HG03060 (cell line): Measurements from ENCODE around the gene FNDC3B.
"Not testable (repeated sequence)": the region's sequence is repeated elsewhere in the genome, so short reads cannot be mapped to it uniquely, and the experiment has no call there.

ENCODE experiments used
- ATAC-seq: cut with Tn5 transposase; IDR thresholded peaks from one replicate; pipeline ENCODE4 v1.9.1; 2021; ENCODE audit warnings: low read depth, moderate number of reproducible peaks; ENCODE audit not compliant: unreplicated experiment

The FNDC3B gene

DNA sequence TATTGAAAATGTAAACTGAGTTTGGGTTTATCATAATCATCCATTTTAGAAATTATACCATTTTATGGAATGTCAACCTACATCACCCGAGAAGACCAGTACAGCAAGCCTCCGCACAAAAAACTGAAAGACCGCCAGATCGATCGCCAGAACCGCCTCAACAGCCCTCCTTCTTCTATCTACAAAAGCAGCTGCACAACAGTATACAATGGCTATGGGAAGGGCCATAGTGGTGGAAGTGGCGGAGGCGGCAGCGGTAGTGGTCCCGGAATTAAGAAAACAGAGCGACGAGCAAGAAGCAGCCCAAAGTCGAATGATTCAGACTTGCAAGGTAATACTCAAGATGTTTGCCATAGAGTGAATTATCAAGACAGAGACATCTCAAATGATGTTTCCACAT, 211.8 kb downstream of the FNDC3B start:
- ATAC-seq: no peak

DNA sequence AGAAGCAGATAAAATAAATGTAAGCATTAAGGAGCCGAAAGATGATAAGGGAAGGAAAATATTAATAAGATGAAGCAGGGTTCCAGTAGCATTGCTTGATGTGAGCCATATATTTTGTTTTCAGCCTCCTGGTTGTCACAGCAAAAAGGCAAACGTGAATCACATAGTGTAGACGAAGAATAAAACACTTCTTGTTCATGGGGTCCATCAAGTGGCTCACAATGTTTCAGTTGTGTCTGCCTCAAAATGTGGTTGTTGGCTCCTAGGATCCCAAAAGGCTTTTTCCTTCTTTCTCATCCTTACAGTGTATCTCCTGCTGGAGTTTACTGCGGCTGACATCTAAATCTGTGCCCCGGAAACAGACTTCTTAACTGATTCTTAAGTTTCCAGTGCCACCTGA, 213.8 kb downstream of the FNDC3B start:
- no peak for ATAC-seq

DNA sequence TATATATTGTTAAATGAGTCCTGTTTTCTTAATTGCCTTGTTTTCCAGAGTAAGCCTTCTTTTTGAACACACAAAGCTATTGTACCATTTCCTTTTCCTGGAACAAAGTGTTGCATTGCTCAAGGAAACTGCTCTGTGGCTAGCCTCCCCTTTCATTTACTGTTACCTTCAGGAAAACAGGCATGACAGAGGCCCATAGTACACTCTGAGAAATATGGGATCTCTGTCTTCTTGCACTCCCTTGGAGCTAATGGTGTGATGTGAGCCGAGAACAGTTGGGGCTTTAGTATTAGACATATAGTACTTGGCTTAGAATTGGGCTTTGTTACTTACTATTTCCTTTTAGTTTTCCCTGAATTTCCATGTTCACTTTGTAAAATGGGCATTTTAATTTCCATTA, 215.2 kb downstream of the FNDC3B start:
- ATAC-seq: no peak

DNA sequence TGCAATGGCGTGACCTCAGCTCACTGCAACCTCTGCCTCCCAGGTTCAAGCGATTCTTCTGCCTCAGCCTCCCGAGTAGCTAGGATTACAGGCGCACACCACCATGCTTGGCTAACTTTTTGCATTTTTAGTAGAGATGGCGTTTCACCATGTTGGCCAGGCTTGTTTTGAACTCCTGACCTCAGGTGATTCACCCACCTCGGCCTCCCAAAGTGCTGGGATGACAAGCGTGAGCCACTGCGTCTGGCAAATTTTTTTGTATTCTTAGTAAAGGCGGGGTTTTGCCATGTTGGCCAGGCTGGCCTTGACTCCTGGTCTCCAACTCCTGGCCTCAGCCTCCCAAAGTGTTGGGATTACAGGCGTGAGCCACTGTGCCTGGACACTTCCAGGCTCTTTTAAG, 215.9 kb downstream of the FNDC3B start:
- not testable (repeated sequence) for ATAC-seq

DNA sequence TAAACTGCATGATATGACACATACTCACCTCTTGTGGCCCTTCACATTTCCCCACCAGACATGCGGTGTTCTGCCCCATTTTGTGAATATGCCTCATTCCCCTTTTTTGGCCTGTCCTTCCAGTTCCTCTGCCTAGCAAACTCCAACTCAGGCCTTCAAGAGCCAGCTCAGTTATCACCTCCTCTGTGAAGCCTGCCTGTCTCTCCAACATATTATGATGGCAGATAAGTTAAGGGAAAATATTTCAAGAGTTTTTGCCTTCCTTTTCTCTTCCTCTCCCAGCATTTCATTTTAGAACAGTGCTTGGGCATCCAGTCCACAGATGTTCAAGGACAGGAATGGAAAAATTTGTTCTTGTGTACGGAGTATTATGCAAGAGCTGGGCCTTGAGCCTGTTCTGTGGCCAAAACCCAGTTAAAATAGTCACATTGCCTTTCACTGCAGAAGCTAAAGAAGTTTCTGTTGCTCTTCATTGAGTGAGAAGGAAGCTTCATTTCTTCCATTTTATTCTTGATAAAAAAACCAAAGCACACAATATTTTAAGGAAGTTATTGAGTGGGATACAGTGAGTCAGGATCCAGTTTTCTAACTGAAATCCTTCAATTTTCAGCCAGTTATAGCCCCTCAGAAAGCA, 216.8 kb downstream of the FNDC3B start:
- no peak for ATAC-seq

DNA sequence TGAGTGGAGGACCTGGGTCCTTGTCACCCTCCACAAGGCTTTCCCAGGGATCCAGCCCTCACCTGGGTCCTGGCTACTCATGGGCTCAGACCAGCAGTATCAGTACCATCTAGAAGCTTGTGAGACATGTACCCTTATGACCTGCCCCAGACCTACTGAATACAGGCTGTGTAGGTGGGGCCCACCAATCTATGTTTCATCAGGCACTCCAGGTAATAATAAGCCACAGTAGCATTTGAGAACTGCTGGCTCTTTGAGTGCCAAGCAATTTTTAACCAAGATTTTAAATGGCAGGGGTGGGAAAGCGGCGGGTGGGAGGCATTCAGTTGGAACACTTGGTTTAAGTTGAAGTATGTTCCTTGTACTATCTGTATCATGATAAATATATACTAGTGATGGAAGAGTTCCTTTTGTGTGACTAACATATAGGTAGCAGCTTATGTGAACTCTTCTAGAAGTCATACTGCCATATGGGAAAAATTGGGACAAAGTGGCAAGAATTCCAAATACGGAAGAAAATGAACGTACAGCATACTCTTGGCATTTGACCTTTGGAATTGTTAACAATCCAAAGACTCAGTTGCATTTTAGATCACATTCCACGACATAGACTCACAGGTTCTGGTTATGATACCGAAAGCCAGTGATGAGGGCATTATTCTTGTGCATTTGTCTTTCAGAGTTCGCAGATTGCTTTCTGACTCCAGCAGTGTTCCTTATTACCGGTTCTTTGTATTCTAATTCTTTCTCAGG, 218.4 kb downstream of the FNDC3B start:
- no peak for ATAC-seq

DNA sequence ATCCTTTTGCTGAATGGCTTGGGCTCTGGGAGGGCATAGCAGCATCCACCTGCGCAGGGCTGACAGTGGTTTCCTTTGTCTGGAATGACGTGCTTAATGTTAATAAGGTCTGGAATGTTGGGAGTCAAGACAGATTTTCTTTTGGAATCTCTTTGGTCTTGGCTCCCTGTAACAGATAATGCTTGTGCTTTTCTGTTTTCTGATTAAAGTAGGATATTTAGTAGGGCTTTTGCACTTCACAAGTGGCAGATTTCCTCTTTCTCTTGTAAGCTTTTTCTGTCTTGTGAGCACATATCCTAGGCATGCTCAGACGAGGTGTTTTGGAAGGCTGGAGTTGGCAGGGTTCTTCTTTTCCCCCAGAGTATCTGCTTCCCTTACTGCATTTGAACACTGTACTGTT, 219.2 kb downstream of the FNDC3B start:
- no peak for ATAC-seq

DNA sequence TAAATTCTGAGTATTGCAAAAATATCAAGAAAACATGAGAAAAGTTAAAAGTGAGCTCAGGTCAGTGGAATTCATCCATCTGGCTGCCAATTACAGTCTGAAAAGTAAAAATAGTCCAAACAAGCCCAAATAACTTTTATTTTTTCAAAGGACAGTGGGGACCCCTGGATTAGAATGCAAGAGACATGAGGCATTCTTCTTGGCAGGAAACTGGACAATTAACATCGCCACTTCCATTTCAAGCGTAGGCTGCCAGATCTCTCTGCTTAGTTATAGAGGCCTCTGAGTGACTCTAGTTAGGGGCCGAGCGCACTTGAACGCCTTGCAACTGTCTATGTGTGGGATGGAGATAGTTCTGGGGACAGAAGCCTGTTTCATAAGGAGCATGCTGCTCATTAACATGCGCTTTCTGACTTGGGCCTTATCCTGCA, 219.7 kb downstream of the FNDC3B start:
- no peak for ATAC-seq

DNA sequence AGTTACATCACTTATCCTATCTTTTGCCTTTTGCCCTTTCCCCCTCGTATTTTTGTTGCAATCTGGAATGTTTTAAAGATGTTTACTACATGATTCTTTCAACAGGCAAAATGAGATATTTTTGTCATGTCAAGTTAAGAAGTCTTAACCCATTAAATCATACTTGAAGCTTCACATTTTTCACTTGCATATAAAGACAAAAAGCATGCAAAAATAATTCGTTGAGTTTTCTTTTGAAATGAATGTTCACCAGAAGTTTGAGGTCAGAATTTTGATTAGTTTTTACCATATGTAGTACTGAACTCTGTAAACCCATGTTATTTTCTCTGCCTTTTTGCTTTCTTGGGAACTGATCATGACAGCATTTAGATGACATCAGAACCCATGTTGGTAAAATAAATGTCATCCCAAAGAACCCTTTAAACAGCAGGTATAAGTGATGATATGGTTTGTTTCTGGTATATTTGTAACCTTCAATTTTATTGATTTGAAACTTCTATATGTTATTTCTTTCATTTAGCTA, 220.4 kb downstream of the FNDC3B start:
- ATAC-seq: no peak

DNA sequence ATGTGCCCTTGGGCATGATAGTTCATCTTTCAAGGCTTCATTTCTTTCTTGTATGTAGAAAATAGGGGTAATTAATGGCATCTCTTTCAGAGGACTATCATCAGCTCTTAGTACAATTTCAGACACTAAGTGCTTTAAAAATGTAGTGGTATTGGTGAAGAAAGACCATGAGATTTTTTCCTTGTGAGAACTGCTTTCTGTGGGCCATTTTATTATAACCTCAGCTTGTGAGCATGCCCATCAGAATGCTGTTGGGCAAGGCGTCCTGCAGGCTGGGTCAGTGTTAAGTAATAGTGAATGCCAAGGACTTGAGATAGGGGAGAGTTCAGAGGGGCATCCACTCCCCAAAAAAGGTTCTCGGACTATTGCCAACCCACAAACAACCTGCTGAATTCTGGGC, 221.0 kb downstream of the FNDC3B start:
- no peak for ATAC-seq

DNA sequence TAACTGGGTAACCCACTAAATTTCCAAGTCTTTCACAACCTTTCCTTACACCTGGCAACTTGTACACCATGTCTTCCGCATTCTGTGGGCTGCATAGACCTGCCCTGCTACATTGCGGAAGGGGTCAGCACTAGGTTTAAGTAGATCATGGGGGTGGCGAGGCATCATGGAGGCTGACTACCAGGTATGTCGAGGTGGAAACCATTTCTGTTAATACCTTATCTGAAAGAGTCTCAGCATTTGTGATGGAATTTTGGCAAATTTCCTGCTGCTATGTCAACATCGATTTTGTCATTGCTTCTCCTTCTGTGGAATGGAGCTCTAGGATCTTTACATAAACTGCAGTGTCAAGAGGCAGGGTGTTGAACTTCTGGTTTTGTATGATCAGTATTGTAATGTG, 221.7 kb downstream of the FNDC3B start:
- ATAC-seq: no peak

DNA sequence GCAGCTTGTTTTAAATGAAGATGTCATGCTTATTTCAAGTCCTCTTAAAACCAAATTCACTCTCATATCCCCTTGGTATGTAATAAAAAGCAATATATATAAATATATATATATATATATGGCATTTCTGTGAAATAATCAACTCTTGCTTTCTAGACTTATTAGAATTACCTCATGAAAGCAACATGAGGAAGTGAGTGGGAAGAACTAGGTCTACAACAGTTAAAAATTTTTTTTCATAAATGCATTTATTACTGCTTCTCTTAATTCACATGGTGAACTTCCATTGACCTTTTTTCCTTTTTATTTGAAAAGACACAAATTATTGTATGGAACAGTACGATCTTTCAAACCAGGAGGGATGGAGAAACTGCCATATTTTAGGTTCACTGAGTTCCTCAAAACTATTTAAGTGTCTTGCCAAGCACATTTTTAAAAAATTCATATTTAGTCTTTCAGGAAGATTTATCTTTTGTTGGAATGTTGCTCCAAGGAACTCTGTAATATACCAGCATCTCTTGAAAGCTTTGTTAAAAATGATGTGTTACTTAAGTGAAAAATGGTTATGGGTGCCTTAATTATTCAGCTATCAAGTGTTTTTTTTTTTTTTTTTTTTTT, 223.7 kb downstream of the FNDC3B start:
- ATAC-seq: no peak

DNA sequence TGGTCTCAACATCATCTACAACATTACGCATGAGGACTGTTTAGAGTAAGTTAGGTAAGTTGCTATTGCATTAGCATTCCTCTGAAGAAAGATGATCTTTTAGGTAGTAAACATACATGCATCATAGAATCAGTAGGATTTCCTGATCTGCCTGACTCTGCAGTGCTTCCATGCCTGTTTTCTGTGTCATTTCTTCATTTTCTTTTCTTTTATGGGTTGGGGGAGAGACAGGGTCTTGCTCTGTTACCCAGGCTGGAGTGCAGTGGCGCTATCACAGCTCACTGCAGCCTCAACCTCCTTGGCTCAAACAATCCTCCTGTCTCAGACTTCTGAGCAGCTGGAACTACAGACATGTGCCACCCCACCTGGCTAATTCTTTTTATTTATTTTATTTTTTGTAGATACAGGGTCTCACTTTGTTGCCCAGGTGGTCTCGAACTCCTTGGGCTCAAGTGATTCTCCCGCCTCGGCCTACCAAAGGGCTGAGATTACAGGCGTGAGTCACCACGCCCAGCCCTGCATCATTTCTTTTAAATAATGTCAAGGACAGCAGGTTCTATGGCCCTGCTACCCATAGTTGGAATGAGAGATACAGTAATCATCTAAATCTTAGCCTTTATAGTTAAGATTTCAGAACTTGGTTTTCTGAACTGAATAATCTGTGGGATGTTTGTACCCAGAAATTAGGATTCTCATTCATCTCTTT, 224.6 kb downstream of the FNDC3B start:
- no peak for ATAC-seq

DNA sequence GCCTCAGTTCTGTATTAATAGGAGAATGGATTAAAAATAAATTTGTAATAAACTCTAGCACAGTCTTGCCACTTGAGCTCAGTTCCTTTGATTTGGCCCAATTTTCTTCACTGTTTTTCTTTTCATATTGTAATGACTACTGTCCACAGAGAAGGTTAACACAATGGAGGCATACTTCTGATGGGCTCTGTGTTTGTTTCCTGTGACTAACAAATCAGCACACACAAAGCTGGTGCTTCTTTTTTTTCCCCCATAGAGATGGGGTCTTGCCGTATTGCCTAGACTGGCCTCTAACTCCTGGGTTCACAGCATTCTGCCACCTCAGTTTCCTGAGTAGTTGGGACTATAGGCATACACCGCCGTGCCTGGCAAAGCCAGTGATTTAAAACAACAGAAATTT, 226.7 kb downstream of the FNDC3B start:
- ATAC-seq: no peak

DNA sequence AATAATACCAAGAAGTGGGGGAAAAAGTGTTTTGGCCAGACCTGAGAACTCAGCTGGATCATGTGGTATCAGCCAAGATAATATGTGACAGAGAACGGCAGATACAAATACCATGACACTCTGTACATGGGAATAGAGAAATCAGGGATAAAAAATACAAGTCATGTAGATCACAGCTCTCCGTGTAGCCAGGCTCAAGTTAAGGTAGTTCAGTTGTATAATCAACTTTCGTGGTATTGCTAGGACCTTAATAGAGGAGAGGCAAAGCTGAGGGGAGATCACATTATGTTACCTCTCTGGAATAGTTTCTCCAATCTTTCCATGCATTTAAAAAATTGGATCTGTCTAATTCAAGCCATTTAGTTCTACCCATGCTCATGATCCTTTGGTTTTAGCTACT, 229.0 kb downstream of the FNDC3B start:
- ATAC-seq: no peak

DNA sequence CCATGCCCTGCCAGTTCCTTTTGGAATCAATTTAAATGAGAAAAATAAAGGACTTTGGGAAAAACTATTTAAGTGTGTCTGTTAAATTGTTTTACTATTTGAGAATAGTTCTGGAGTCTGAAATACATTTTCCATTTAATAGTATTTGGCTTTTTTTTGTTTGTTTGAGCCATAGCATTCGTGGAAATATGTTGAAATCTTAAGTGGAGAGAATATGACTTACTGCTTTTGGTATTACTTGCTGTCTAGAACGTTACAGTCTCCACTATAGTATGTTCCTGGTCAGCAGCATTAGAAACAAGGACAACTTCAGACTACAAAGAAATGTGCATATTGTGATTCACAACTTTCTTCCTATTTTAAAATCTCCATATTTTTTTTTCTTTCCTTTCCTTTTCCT, 229.5 kb downstream of the FNDC3B start:
- ATAC-seq: no peak

DNA sequence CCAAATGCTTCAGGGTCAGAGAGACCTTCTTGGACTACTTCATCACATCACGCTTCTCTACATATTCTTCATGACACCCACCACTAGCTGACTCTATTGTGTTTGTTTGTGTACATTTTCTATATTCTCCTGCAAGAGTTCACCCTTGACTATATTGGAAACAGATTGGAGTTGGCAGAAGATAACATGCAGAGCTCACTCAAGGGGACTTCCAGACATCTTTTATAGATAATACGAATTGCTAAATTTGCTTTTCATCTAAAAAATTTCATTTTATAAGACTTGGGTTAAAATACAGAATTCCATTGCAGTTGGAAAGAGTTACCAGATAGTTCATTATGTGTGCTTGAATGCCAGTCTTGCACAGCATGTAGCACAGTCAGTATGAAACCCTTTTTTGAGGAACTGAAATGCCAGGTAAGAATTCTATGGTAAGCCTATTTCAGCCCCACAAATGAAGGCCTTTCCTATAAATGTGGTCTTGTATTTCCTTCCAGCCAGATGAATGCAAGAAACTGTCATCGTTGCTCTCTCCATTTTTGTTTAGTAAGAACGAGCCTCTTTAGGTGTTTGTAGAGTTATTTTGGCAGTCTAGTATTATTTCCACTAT, 231.3 kb downstream of the FNDC3B start:
- peak; percentile 98 for ATAC-seq

DNA sequence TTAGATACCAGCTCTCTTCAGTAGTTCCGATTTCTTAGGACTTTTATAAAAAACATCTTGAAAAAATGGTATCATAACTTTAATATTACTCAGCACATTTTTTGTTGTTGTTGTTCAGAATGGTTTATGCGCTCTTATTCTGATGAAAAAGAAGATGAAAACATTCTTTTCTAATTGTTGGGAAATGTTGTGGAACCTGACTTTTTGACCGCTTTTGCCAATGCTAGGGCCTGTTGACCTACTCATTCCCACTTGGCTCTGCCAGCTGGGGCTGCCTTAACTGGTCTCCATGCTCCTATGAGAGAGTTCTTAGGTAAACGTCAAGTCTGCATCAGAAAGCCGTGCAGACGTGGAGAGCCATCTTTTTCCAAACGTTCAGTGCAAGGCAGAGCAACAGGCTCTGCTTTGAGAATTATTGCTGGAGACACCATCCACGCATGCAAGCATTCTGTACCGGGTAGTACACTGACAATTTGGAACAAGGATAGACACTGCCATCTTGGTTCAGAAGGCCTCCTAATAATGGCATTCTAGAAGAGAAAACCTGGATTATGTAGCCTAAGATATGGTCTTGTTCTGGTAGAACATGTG, 232.1 kb downstream of the FNDC3B start:
- no peak for ATAC-seq

DNA sequence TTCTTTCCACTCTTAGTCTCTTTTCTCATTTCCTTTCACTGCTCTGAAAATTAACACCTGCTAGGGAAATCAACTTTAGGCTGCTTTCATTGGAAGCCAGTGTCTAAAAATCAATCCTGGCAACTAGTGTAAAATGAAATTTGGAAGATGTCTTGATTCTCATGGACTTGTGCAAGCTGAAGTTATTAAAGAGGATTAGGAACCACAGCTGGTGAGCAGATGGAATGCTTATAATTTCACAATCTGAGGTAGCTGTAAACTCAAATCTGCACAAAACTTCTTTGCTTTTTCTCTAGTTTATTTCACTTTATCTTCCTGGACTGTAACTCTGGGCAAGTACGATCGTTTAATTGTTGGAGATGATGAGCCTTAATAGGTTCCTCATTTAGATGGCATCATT, 233.3 kb downstream of the FNDC3B start:
- no peak for ATAC-seq

DNA sequence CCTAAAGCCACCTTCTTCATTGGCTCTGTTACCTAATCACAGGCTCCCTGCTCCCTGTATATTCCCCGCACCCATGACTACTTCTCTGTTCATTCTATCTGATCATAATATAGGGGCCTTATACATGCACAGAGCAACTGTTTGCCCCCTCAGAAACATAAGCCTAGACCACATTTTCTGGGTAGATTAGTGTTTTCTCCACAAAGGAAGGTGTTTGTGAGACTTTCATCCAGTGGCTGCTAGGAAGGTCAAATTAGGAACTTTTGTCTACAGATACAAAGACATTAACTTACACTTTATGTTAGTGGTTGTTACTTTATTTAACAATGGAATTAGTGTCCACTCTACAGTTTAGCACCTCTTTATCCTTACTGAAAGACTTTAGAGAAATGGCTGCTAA, 234.0 kb downstream of the FNDC3B start:
- ATAC-seq: no peak
